IMR-90 (cell line): ENCODE measurements around the gene PARD3. TPM values are rescaled to one million over a fixed set of nuclear protein-coding genes. Genes with fewer than 3 reads are reported as not detected.

ENCODE experiments used
- ATAC-seq: fragments of 200-7000 bp; cut with Tn5 transposase; 2 replicates; pipeline ENCODE4 v1.9.1; 2020; ENCODE audit warnings: low read depth, mild to moderate bottlenecking, moderate library complexity
- BruUV-seq: library from RNA; stranded (reverse); fragments of 400-500 nt; replicated peaks from 2 replicates; lab custom pipeline; 2021; lab: Mats Ljungman, UMichigan
- CTCF ChIA-PET: fragments of 300-600 bp; formaldehyde crosslinking; extraction: SDS; loops from one replicate; lab custom pipeline; 2021; ENCODE audit warnings: antibody characterized with exemption; lab: Yijun Ruan, JAX
- POLR2A ChIA-PET: fragments of 300-600 bp; sonication (Branson Sonifier 250); formaldehyde crosslinking; loops from one replicate; lab custom pipeline; 2022; ENCODE audit warnings: antibody characterized with exemption; ENCODE audit not compliant: unreplicated experiment; lab: Charles Lee
- DNase-seq: peaks from one replicate; pipeline ENCODE4 v3.0.0; 2013
- H2AFZ ChIP-seq: replicated peaks from 2 replicates; pipeline ENCODE3; 2013; ENCODE audit warnings: low read length, mild to moderate bottlenecking; ENCODE audit not compliant: poor library complexity
- H2AK5ac ChIP-seq: 2 replicates; pipeline ENCODE4 v1.6.1; 2013; ENCODE audit warnings: low read depth, low read length, inconsistent platforms
- H2AK9ac ChIP-seq: replicated peaks from 2 replicates; pipeline ENCODE3; 2013; ENCODE audit warnings: mild to moderate bottlenecking, low read depth, low read length, moderate library complexity; ENCODE audit not compliant: poor library complexity
- H2BK120ac ChIP-seq: 2 replicates; pipeline ENCODE4 v1.6.1; 2013; ENCODE audit warnings: low read depth, low read length, inconsistent platforms
- H2BK15ac ChIP-seq: 3 replicates; pipeline ENCODE4 v1.6.1; 2013; ENCODE audit warnings: low read depth, low read length, inconsistent platforms
- H2BK20ac ChIP-seq: 2 replicates; pipeline ENCODE4 v1.6.1; 2013; ENCODE audit warnings: low read depth, mild to moderate bottlenecking, inconsistent platforms, low read length, moderate library complexity
- H2BK5ac ChIP-seq: 2 replicates; pipeline ENCODE4 v1.6.1; 2013; ENCODE audit warnings: mild to moderate bottlenecking, low read depth, low read length, inconsistent platforms; ENCODE audit not compliant: poor library complexity, severe bottlenecking
- H3K14ac ChIP-seq: replicated peaks from 2 replicates; pipeline ENCODE4 v1.6.1; 2013; ENCODE audit warnings: low read depth, low read length, inconsistent platforms
- H3K18ac ChIP-seq: 2 replicates; pipeline ENCODE4 v1.6.1; 2013; ENCODE audit warnings: low read depth, low read length, control low read depth
- H3K23ac ChIP-seq: 2 replicates; pipeline ENCODE4 v1.6.1; 2013; ENCODE audit warnings: low read depth, low read length, inconsistent platforms
- H3K27ac ChIP-seq: 2 replicates; pipeline ENCODE4 v1.5.1; 2013; ENCODE audit warnings: mild to moderate bottlenecking, control low read depth, low read length; ENCODE audit not compliant: insufficient read depth
- H3K27me3 ChIP-seq: 2 replicates; pipeline ENCODE4 v1.6.1; 2013; ENCODE audit warnings: low read length; ENCODE audit not compliant: control insufficient read depth, insufficient read depth
- H3K36me3 ChIP-seq: 2 replicates; pipeline ENCODE4 v1.6.1; 2013; ENCODE audit warnings: low read length, mixed read lengths; ENCODE audit not compliant: control insufficient read depth, insufficient read depth
- H3K4ac ChIP-seq: 2 replicates; pipeline ENCODE4 v1.6.1; 2013; ENCODE audit warnings: low read depth, low read length, inconsistent platforms
- H3K4me1 ChIP-seq: 2 replicates; pipeline ENCODE4 v1.6.1; 2013; ENCODE audit warnings: low read length, mixed read lengths; ENCODE audit not compliant: control insufficient read depth, insufficient read depth
- H3K4me2 ChIP-seq: 2 replicates; pipeline ENCODE4 v1.6.1; 2013; ENCODE audit warnings: low read depth, mild to moderate bottlenecking, control low read depth, low read length, moderate library complexity
- H3K4me3 ChIP-seq: 2 replicates; pipeline ENCODE4 v1.5.1; 2013; ENCODE audit warnings: low read depth, mild to moderate bottlenecking, control low read depth, low read length, moderate library complexity; ENCODE audit not compliant: insufficient read depth
- H3K56ac ChIP-seq: 2 replicates; pipeline ENCODE4 v1.6.1; 2013; ENCODE audit warnings: low read length, inconsistent platforms; ENCODE audit not compliant: insufficient read depth; ENCODE audit errors: extremely low read depth
- H3K79me1 ChIP-seq, 2 experiments: 2 replicates each; pipeline ENCODE4 v1.6.1; 2013; ENCODE audit warnings: low read length in 2 of 2, inconsistent platforms in 1 of 2, low read depth in 1 of 2
- H3K9ac ChIP-seq: 2 replicates; pipeline ENCODE4 v1.6.1; 2013; ENCODE audit warnings: low read depth, low read length, control low read depth
- H3K9me1 ChIP-seq: 2 replicates; pipeline ENCODE4 v1.6.1; 2013; ENCODE audit warnings: low read length, inconsistent platforms; ENCODE audit not compliant: insufficient read depth
- H3K9me3 ChIP-seq: 2 replicates; pipeline ENCODE4 v1.6.1; 2013; ENCODE audit warnings: low read length; ENCODE audit not compliant: control insufficient read depth, insufficient read depth
- H4K20me1 ChIP-seq: 2 replicates; pipeline ENCODE4 v1.6.1; 2013; ENCODE audit warnings: low read length, inconsistent platforms; ENCODE audit not compliant: insufficient read depth
- H4K5ac ChIP-seq: 2 replicates; pipeline ENCODE4 v1.6.1; 2013; ENCODE audit warnings: mild to moderate bottlenecking, low read depth, low read length, control low read depth
- H4K8ac ChIP-seq, 2 experiments: 2 replicates each; pipeline ENCODE4 v1.6.1; 2013; ENCODE audit warnings: low read depth in 2 of 2, low read length in 2 of 2, control low read depth in 1 of 2, inconsistent platforms in 1 of 2
- H4K91ac ChIP-seq: 2 replicates; pipeline ENCODE4 v1.6.1; 2013; ENCODE audit warnings: low read depth, low read length, inconsistent platforms; ENCODE audit not compliant: insufficient read depth
- ELK1 ChIP-seq: fragments of 150-350 bp; IDR thresholded peaks from 2 replicates; pipeline ENCODE4 v1.6.1; 2016; ENCODE audit warnings: low read depth, mild to moderate bottlenecking, low read length, moderate library complexity, borderline replicate concordance
- FOS ChIP-seq: fragments of 150-350 bp; IDR thresholded peaks from 2 replicates; pipeline ENCODE4 v1.6.1; 2016; ENCODE audit warnings: low read depth, low read length
- MAFK ChIP-seq: IDR thresholded peaks from 2 replicates; pipeline ENCODE4 v1.6.1; 2012; ENCODE audit warnings: low read depth, low read length, improper control_type of control experiment
- MXI1 ChIP-seq: IDR thresholded peaks from 2 replicates; pipeline ENCODE4 v1.6.1; 2012; ENCODE audit warnings: low read depth, mild to moderate bottlenecking, low read length, moderate library complexity, borderline replicate concordance
- NFE2L2 ChIP-seq: fragments of 150-350 bp; IDR thresholded peaks from 2 replicates; pipeline ENCODE4 v1.6.1; 2016; ENCODE audit warnings: low read depth, mild to moderate bottlenecking, low read length
- RFX5 ChIP-seq: IDR thresholded peaks from 2 replicates; pipeline ENCODE4 v1.8.0; 2012; ENCODE audit warnings: low read depth, mild to moderate bottlenecking, low read length, moderate library complexity
- USF2 ChIP-seq: fragments of 150-350 bp; IDR thresholded peaks from 2 replicates; pipeline ENCODE4 v1.6.1; 2017; ENCODE audit warnings: mild to moderate bottlenecking, antibody characterized with exemption, low read length, low read depth
- WGBS, 2 experiments: methylation state at CpG; one replicate each; pipeline versions ENCODE4 v1.1.5 to v1.1.7; 2013; ENCODE audit warnings: missing lambda C conversion rate in 2 of 2; ENCODE audit not compliant: insufficient read length in 1 of 2; ENCODE audit errors: extremely low coverage in 2 of 2; 5-methylcytosine and 5-hydroxymethylcytosine counted together
- dilution Hi-C: fragments of 300-500 bp; cut with HindIII; formaldehyde crosslinking; loops from one replicate; pipeline ENCODE4 v1.14.3; 2018; ENCODE audit warnings: low sequenced_read_pairs; ENCODE audit not compliant: unreplicated experiment
- in situ Hi-C: fragments of 300-500 bp; cut with MboI; formaldehyde crosslinking; loops from 3 replicates; pipeline ENCODE4 v1.14.3; 2019; ENCODE audit warnings: low sequenced_read_pairs, inconsistent platforms, mixed read lengths
- intact Hi-C: fragments of 100-400 bp; cut with micrococcal nuclease; formaldehyde crosslinking; loops from 2 replicates; pipeline ENCODE4 v1.10.0; 2022
- polyA plus RNA-seq, 3 experiments: library from polyadenylated mRNA; depleted of rRNA; stranded (reverse); fragments of >200 nt; gene quantifications; 2 replicates each; pipeline ENCODE4 v1.2.3, GENCODE V29; 2012; ENCODE audit warnings: low replicate concordance in 1 of 3
- total RNA-seq: library from RNA; depleted of rRNA; stranded (reverse); fragments of >200 nt; gene quantifications from 2 replicates; pipeline ENCODE4 v1.2.3, GENCODE V29; 2012

The PARD3 gene
- total and polyA plus RNA-seq, 2 of the 4 experiments (the other 2 are of a cell fraction), result 14.6 to 37.5 TPM

DNA sequence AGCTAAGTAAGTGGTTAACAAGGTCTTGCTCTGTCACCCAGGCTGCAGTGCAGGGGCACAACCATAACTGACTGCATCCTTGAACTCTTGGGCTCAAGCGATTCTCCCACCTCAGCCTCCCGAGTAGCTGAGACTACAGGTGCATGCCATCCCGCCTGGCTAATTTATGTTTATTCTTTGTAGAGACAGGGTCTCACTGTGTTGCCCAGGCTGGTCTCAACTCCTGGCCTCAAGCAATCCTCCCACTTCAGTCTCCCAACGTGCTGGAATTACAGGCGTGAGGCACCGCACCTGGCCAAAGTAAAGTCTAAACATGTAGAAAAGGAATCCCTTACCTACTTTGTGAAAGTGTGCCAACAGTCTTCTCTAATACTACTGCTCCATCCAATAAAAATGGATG lies 17.9 kb downstream of the PARD3 start:
- Histone ChIP-seq H2BK20ac (no peak overlapping the region), H3K18ac (no peak overlapping the region), H3K27ac (no peak overlapping the region), H2AFZ (no peak overlapping the region), H2AK9ac (no peak overlapping the region), H2BK5ac (no peak overlapping the region), H3K14ac (no peak overlapping the region), H4K5ac (no peak overlapping the region), H4K20me1 (peaks cover 18% of the 10 kb centered on the region), H3K23ac (no peak overlapping the region), H3K4me1 (no peaks in the 10 kb centered on the region; the same call in 1 of the 2 replicates), H3K9ac (no peak overlapping the region), H3K9me1 (peaks cover 4% of the 10 kb centered on the region; the same call in 1 of the 2 replicates), H3K4me2 (no peak overlapping the region), H3K4me3 (no peak overlapping the region), H3K56ac (no peak overlapping the region), H2BK15ac (no peak overlapping the region), H3K9me3 (no peaks in the 10 kb centered on the region), H3K4ac (no peak overlapping the region), H4K8ac (no peak overlapping the region), H2BK120ac (no peak overlapping the region), H3K36me3 (peaks cover 4% of the 10 kb centered on the region; the same call in 1 of the 2 replicates), H2AK5ac (no peak overlapping the region), H3K79me1 (peaks cover 23 to 54% of the 10 kb centered on the region in 2 experiments), H3K27me3 (no peaks in the 10 kb centered on the region), H4K91ac (no peak overlapping the region)
- 92% methylated on average over 2 of the region's 6 CpGs; no CpG with 5 or more reads in 1 of the 2 experiments for WGBS, 2 experiments
- ATAC-seq (no peak), DNase-seq (no peak)
- BruUV-seq, result no TSS peak
- intact Hi-C loops (no loop called here), dilution Hi-C loops (no loop called here), in situ Hi-C loops (no loop called here)
- ChIA-PET POLR2A (no interaction called here), CTCF (no interaction called here)
- no peak for TF ChIP-seq FOS
- no peak for TF ChIP-seq RFX5
- no peak for TF ChIP-seq MXI1
- no peak for TF ChIP-seq USF2
- no peak for TF ChIP-seq MAFK
- TF ChIP-seq ELK1, result no peak
- TF ChIP-seq NFE2L2, result no peak
